Hematopoietic multipotent progenitor cell treated with erythropoietin and hydrocortisone succinate and interleukin-3 and kit ligand, for 6 days (in vitro differentiated cells): Measurements from ENCODE around the gene DOK6.
A peak's percentile ranks its signal among the peaks of the same experiment; 100 is the strongest.

ENCODE experiments used
- DNase-seq: peaks from one replicate; pipeline ENCODE4 v3.0.0-alpha.2; 2015

DOK6 gene

GRCh38 chr18:69882965-69883668, 482.4 kb downstream of the DOK6 start:
- DNase-seq = no peak

DNA sequence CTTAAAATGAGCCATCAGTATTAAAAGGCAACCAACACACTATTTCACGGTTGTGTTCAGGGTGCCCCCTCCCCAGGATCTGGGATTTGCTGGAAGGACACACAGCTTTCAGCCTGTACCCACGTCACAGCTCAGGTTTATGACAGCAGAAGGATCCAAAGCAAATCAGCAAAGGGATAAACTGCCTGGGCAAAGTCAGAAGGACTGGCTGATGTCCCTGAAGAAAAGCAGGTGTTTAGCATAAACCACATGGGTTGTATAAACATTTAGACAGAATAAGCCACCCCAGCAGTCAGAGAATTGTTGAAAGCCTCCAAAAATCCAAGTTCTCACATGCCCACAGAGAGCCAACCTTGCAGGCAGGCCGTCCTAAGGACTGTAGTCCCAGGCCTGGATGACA, 483.1 kb downstream of the DOK6 start:
- no peak for DNase-seq

- DNase-seq = no peak
Observed at GRCh38 chr18:69885355-69885754, 484.7 kb downstream of the DOK6 start.

DNA sequence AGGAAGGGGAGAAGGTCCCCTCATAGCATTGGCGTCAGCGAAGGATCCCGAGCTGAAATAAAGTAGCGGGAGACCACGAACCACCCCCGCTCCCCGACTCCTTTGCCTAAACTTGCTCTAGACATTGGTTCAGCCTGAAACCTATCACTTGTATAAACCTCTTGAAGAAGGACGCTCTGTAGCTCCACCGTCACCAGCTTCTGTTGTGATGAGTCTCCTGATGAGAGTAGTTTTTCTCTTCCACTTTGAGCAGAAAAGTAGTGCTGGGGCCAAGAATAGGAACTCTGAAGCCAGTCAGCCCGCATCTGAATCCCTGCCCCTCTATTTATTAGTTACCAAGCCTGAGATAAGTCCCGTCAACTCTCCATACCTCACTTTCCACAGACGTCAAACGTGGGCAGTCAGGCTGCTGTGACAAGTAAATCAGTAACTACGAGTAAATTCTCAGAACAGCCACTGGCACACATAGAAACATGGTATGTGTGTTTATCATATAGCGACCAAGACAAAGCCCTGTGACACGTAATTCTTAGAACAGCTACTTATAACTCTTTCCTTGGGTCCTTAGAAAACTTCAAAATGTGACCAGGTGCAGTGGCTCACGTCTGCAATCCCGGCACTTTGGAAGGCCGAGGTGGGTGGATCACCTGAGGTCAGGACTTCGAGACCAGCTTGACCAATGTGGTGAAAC, 485.3 kb downstream of the DOK6 start:
- no peak for DNase-seq

- no peak for DNase-seq
Observed at GRCh38 chr18:69887256-69887655, 486.6 kb downstream of the DOK6 start.

DNA sequence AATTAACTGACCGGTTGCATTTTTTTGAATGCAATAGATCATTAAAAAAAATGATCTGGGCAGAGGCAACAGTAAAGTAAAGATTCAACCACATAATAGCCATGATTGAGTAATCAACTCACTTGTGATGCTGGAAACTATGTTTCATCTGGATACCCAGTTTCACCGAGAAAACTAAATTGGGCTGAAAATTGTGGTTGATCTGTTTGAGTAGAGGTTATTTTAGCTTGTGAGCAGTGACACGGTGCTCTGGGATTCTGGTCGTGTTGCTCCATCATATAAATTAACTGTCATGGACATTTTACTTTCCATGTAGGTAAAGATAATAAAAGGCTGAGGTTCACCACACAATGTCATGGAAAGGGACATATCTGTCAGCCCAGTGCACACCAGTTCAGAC, 488.3 kb downstream of the DOK6 start:
- DNase-seq = no peak

DNA sequence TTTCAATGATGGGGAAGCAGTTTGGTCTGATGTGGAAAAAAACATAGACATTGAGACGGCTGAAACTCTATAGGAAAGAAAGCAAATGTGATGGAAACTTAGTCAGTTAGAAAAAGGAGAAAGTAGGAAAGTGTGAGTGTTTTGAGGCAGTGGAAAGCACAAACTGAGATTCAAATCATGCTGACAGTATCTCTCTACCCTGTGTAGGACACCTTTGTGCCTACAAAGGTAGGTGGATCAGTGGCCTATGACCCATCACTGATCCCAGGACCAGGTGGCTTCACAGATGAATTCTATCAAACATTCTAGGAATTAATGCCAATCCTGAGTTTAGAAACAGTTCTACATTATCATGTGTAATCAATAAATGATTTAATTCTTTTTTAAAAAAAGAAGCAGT, 489.9 kb downstream of the DOK6 start:
- DNase-seq = no peak

GRCh38 chr18:69894467-69894866, 493.8 kb downstream of the DOK6 start:
- DNase-seq = no peak

DNA sequence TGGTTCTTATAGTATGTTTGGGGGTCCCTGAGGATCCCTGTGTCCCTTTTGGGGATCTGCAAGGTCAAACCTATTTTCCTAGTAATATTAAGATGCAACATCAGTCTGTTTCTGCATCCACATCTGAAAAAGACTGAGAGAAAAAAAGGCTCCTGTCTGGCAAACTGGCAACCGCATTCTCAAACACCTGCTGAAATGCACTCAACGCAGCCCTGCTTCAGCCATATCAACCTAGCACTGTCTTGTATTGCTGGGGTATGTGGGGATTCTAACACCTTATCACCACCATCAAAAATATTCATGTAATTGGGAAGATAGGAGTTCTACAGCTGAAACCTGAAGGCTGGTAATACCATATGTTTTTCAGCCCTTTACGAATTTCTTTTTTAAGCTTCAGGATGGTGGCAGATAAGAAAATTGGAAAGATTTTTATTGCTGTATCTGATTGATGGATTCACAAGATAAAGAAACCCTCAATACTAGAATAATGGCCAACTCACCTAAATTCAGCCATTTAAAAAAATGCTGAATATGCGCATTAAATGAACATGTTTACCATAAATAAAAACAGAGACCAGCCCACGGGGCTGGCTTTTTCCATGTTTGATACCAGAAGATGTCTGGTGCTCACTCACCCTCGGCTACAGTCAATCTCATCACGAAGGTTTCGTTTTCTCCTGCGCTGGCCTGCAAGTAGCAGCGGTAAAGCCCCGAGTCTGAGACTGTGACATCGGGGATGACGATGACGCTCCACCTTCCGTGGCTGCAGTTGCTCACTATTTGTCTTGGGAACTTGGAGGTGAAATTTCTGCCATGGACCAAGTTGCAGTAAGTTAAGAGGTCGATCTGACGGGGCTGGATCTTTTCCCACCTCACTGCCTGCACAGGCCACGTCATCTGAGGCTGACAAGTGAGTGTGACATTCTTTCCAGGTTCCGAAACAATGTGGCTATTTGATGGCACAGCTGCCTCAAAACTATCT, 494.7 kb downstream of the DOK6 start:
- no peak for DNase-seq

DNA sequence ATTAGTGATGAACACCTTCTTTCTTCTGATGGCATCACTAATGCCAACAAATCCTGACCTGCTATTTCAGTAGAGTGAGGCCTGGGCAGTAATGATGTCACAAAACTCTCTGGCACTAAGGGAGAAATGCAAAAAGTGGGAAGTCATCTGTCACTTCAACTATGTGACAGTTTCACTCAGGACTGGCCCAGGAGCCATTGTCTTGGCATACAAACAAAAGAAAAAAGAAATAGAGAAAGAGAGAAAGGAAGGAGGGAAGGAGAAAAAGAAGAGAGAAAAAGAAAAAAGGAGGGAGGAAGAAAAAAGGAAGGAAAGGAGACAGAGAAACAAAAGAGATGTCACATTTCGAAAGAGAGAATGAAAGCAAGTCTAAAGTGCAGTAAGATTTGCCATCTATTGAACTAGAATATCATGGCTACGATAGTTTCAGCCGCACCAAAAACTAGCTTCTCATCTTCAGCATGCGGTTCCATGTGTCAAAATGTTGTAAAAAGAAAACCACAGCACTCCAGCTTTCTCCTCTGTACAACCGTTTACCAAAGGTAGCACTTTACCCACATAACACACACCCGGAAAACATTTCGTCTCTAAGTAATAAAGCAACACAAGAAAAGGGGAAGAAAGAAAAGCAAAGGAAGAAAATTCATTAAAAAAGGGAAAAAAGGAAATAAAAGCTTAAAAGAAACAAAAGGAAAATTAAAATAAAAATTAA, 496.9 kb downstream of the DOK6 start:
- DNase-seq = no peak

- DNase-seq = peak; percentile 25
Observed at GRCh38 chr18:69898241-69898861, 497.7 kb downstream of the DOK6 start.
